ENCODE results near the gene MFAP2.

MFAP2 gene

GRCh38 chr1:17007121-17007520, 26.7 kb upstream of the MFAP2 start:
- DNase-seq, result no peak

DNA sequence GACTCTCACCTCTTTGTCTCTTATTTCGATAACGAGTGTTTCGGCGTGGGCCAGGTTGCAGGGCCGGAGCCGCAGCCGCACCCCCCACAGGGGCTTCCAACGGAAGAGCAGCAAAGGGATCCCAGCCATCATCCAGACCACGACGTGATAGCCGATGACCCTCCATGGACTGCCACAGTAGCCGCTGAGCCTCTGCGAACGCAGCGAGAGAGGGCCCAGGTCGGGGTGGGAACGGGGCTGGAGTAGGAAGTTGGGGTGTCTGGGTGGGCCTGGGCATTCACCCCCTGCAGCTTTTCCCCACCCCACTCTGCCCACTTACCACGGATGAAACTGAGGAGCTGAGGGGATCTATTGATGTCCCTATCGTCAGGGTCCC, 24.9 kb upstream of the MFAP2 start:
- DNase-seq, result no peak

DNA sequence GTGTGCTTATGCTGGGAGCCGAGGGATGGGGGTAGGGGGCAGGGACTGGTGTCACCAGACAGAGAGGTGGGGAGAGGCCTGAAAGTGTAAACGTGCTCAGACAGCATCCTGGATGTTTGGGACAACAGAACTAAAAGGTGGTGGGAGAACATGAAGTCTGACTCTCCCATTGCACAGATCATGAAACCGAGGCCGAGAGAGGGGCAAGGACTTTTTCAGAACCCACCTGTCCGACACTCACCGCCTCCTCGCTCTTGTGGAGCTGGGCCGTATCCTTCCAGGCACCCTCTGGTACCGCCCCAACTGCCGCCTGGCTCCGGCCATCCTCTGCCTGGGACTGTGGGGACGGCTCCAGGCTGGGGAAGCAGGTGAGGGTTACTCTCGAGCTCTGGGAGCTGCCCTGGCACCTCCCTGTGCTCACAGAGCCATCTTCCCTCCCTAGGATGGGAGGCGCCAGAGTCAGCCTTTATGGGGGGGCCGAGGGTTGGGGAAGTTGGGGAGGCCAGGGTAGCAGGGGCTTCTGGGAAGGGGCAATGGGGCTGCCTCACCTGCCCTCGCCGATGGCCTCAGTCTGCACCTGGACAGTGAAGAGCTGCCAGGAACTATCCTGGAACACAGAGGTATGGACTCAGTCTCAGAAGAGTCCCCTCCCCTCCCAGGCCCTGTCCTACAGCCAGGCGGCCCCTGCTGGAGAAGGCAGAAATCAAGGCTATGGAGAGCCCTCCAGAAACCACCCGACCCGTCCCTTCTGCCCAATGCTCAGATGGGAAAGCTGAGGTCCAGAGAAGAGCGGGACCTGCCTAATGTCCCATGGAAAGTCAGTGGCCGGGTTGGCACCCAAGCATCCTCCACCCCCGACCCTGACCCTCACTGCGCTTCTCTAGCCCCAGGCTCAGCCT, 24.3 kb upstream of the MFAP2 start:
- DNase-seq, result no peak

DNA sequence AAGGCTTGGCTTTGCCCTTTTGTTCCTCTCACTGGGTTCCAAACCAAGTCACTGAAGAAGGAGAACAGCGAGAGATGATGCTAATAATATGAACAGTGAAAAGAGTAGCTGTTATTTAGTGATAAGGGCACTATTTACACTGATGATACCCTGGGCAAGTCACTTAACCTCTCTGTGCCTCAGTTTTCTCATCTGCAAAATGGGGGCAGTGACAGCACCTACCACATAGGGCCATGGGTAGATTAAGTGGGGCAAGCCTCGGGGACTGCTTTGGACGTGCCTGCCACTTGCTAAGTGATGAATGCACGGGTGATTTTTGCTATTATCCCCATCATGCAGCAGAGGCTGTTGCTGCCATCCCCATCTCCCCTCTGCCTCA, 22.1 kb upstream of the MFAP2 start:
- DNase-seq, result no peak

DNA sequence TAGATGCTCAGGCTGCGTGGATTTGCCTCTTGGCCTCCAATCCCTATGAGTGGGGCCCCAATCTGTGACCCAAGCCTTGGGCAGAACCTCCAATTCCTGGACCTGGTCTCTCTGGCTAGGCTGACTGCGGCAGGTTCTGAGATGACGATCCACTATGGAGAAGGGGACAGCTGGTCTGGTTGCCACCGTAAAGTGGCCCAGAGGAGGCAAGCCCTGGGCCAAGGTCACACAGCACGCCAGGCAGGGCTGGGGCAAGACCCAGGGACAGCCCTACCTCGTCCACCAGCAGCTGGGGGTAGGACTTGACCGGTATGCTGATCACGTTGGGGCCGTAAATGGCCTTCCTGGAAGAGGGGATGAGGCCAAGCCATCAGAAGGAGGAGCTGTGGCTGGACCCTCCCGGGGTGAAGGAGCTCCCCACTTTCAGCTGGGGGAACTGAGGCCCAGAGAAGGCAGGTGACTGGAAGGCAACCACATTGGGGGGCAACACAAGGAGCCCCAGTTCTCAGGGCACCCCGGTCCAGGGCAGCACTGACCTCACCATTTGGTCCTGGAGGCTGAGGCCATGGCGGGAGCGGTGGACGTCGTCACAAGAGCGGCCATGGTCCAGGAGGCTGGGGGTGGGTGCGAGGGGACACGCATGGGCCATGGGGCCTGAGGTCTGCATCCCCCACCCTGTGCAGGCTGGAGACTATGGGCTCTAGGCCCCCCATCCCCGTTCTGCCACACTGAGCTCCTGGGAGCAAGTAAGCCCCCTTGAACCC, 21.5 kb upstream of the MFAP2 start:
- no peak for DNase-seq

DNA sequence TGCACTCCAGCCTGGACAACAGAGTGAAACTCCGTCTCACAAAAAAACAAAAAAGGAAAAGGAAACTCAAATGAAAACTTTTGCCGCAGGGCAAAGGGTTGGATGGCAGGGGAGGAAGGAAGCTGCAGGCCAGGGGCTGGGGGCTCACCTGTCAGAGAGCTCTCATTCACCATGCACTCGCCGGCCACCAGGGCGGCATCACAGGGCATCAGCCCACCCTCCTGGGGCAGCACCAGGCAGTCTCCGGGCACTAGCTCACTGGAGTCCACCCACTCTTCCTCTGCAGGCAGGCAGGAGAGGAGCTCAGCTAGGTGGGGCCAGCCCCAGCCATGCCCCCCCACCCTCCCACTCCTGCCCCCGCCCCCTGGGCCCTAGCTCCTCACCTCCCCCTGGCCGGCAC, 19.4 kb upstream of the MFAP2 start:
- no peak for DNase-seq

GRCh38 chr1:16998589-16998988, 18.2 kb upstream of the MFAP2 start:
- no peak for DNase-seq

DNA sequence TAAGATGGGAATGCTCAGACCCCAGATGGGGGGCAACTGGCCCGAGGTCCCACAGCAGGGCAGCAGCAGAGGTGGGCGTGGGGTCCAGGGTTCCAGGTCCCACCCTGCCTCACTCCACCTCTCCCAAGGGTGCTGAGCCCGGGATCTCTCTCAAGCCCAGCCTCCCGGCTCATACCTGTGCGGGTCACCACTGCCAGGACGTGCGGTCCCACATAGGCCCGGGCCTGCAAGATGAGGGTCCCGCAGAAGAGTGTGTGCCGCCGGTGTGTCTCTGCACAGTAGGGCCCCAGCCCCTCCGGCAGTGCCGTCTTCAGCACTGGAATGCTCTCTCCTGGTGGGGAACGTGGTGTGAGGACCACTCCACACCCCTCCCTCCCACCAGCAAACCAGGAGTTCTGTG, 16.4 kb upstream of the MFAP2 start:
- no peak for DNase-seq

GRCh38 chr1:16993521-16994038, 13.2 kb upstream of the MFAP2 start:
- no peak for DNase-seq

- no peak for DNase-seq
These were observed 12.3 kb upstream of the MFAP2 start for GRCh38 chr1:16992675-16993074.

DNA sequence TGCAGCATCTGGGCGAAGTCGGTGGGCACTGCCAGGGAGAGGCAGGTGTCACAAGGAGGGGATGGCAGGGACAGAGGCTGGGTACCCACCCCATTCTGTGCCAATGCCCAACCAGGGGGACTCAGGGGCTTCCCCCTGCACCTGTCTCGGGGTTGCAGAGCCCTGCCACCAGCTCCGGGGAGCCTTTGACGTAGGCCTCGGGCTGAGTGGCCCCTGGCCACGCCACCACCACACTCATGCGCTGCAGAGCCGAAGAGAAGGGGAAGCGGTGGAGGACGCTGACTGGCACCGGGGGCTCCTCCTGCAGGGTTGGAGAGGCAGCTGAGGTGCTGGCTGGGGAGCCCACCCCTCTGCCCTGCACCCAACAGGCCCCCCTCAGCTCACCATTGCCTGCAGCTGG, 11.7 kb upstream of the MFAP2 start:
- no peak for DNase-seq

- DNase-seq, result no peak
These were observed 11.2 kb upstream of the MFAP2 start for GRCh38 chr1:16991571-16991970.

- no peak for DNase-seq
These were observed 9.4 kb upstream of the MFAP2 start for GRCh38 chr1:16989676-16990391.

DNA sequence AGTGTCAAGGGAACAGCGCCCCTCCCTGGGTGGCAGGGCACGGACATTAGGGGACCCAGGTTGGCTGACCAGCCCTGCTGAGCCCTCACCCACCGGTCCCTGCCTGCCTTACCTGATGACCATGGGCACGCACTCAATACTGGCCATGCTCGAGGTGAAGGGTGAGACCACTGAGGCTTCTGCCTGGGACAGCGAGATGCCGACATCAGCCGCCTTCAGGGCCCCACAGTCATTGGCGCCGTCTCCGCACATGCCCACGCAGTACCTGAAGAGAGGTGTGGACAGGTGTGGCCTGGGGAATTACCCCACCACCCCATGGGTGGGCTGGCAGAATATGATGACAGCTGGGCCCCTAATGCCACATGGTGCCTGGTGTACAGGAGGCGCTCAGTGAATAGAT, 7.8 kb upstream of the MFAP2 start:
- DNase-seq, result no peak

- DNase-seq, result no peak
These were observed 6.5 kb upstream of the MFAP2 start for GRCh38 chr1:16986962-16987361.

GRCh38 chr1:16986560-16986959, 6.1 kb upstream of the MFAP2 start:
- no peak for DNase-seq

DNA sequence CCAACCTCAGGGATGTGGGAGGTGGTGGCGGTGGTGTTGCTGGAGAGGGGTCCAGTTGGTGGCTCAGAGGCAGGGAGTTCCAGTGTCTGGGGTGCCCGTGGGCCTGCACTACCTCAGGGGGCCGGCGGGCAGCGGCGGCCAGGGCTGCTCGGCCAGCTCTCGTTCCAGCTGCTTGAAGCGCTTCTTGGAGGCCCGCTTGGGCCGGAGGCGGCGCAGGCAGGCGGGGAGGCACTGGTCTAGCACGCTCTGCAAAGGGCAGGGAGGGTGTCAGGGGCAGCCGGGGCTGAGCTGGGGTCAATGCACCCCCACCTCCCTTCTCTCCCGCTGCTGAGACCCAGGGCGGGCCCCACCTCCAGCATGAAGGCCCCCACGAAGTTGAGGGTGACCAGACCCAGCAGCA, 5.7 kb upstream of the MFAP2 start:
- DNase-seq, result no peak

DNA sequence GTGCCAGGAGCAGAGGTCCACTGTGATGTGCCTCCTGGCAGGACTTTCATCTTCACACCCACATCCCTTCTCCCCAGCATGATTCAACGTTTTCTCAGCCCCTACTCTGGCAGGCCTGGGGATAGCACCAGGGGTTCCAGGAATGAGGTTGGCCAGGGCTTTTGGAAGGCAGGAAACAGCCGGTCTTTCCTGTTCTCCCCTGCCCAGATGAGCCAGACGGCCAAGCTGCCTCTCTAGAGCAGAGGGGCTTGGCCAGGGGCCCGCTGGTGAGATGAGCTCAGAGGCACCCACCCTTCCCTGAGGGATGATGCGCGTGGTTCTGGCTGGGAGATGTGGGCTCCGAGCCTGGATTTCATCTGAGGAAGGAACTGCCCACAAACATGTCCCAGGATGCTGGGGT, 4.3 kb upstream of the MFAP2 start:
- no peak for DNase-seq

DNA sequence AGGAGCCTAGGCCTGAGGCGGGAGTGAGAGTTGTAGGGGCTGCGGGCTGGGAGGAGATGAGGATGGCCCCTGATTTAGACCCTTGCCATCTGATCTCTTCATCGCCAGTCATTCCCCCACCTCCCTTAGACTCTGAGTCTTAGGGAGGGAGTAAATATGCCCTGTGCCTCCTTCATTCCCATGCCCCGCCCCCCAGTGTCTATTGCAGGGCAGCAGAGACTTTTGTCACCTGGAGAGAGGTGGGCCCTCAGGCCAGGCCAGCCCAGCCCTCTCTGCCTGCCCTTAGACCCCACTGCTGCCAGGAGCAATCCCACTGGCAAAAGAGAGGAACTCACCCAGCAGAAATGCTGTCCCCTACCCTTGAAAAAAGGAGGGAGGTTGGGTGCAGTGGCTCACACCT, 3.2 kb upstream of the MFAP2 start:
- no peak for DNase-seq

GRCh38 chr1:16982902-16983301, 2.5 kb upstream of the MFAP2 start:
- no peak for DNase-seq

DNA sequence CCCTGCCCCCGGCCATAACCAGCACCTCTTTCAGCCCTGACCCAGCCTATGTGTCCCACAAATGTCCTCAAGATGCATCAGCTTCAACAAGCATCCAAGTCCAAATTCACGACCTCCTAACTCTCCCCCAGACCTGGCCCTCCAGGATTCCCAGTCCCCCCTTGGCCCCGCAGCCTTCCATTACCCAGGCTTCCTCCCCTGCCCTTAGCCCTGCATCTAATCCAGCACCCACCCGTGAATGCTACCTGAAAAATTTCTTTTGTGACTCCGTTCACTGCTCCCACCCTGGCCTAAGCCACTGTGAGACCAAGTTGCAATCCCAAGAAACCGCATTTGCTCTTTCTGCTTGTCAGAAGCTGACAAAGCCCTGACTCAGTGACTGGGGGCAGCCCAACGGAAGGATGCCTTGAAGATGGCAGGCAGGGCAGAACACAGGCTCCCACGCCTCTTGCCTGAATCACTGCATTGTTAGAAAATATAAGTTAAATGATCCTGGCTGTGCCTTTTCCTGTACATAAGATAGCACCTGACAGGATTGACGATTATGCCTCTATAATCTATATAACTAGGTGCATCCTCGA, 939 bp upstream of the MFAP2 start:
- no peak for DNase-seq

- DNase-seq, result no peak
These were observed 719 bp downstream of the MFAP2 start for GRCh38 chr1:16979475-16980327.

All from NCI-H1092 (cell line).